IMR-90 (cell line): ENCODE data around the gene FEV. TPM values are rescaled to one million over a fixed set of nuclear protein-coding genes. Genes with fewer than 3 reads are reported as not detected.

Source experiments
- ATAC-seq: fragments of 200-7000 bp; cut with Tn5 transposase; 2 replicates; pipeline ENCODE4 v1.9.1; 2020; ENCODE audit warnings: low read depth, mild to moderate bottlenecking, moderate library complexity
- BruUV-seq: library from RNA; stranded (reverse); fragments of 400-500 nt; replicated peaks from 2 replicates; lab custom pipeline; 2021; lab: Mats Ljungman, UMichigan
- CTCF ChIA-PET: fragments of 300-600 bp; formaldehyde crosslinking; extraction: SDS; loops from one replicate; lab custom pipeline; 2021; ENCODE audit warnings: antibody characterized with exemption; lab: Yijun Ruan, JAX
- POLR2A ChIA-PET: fragments of 300-600 bp; sonication (Branson Sonifier 250); formaldehyde crosslinking; loops from one replicate; lab custom pipeline; 2022; ENCODE audit warnings: antibody characterized with exemption; ENCODE audit not compliant: unreplicated experiment; lab: Charles Lee
- DNase-seq: peaks from one replicate; pipeline ENCODE4 v3.0.0; 2013
- H2AFZ ChIP-seq: replicated peaks from 2 replicates; pipeline ENCODE3; 2013; ENCODE audit warnings: low read length, mild to moderate bottlenecking; ENCODE audit not compliant: poor library complexity
- H2AK5ac ChIP-seq: 2 replicates; pipeline ENCODE4 v1.6.1; 2013; ENCODE audit warnings: low read depth, low read length, inconsistent platforms
- H2AK9ac ChIP-seq: replicated peaks from 2 replicates; pipeline ENCODE3; 2013; ENCODE audit warnings: mild to moderate bottlenecking, low read depth, low read length, moderate library complexity; ENCODE audit not compliant: poor library complexity
- H2BK120ac ChIP-seq: 2 replicates; pipeline ENCODE4 v1.6.1; 2013; ENCODE audit warnings: low read depth, low read length, inconsistent platforms
- H2BK15ac ChIP-seq: 3 replicates; pipeline ENCODE4 v1.6.1; 2013; ENCODE audit warnings: low read depth, low read length, inconsistent platforms
- H2BK20ac ChIP-seq: 2 replicates; pipeline ENCODE4 v1.6.1; 2013; ENCODE audit warnings: low read depth, mild to moderate bottlenecking, inconsistent platforms, low read length, moderate library complexity
- H2BK5ac ChIP-seq: 2 replicates; pipeline ENCODE4 v1.6.1; 2013; ENCODE audit warnings: mild to moderate bottlenecking, low read depth, low read length, inconsistent platforms; ENCODE audit not compliant: poor library complexity, severe bottlenecking
- H3K14ac ChIP-seq: replicated peaks from 2 replicates; pipeline ENCODE4 v1.6.1; 2013; ENCODE audit warnings: low read depth, low read length, inconsistent platforms
- H3K18ac ChIP-seq: 2 replicates; pipeline ENCODE4 v1.6.1; 2013; ENCODE audit warnings: low read depth, low read length, control low read depth
- H3K23ac ChIP-seq: 2 replicates; pipeline ENCODE4 v1.6.1; 2013; ENCODE audit warnings: low read depth, low read length, inconsistent platforms
- H3K27ac ChIP-seq: 2 replicates; pipeline ENCODE4 v1.5.1; 2013; ENCODE audit warnings: mild to moderate bottlenecking, control low read depth, low read length; ENCODE audit not compliant: insufficient read depth
- H3K27me3 ChIP-seq: 2 replicates; pipeline ENCODE4 v1.6.1; 2013; ENCODE audit warnings: low read length; ENCODE audit not compliant: control insufficient read depth, insufficient read depth
- H3K36me3 ChIP-seq: 2 replicates; pipeline ENCODE4 v1.6.1; 2013; ENCODE audit warnings: low read length, mixed read lengths; ENCODE audit not compliant: control insufficient read depth, insufficient read depth
- H3K4ac ChIP-seq: 2 replicates; pipeline ENCODE4 v1.6.1; 2013; ENCODE audit warnings: low read depth, low read length, inconsistent platforms
- H3K4me1 ChIP-seq: 2 replicates; pipeline ENCODE4 v1.6.1; 2013; ENCODE audit warnings: low read length, mixed read lengths; ENCODE audit not compliant: control insufficient read depth, insufficient read depth
- H3K4me2 ChIP-seq: 2 replicates; pipeline ENCODE4 v1.6.1; 2013; ENCODE audit warnings: low read depth, mild to moderate bottlenecking, control low read depth, low read length, moderate library complexity
- H3K4me3 ChIP-seq: 2 replicates; pipeline ENCODE4 v1.5.1; 2013; ENCODE audit warnings: low read depth, mild to moderate bottlenecking, control low read depth, low read length, moderate library complexity; ENCODE audit not compliant: insufficient read depth
- H3K56ac ChIP-seq: 2 replicates; pipeline ENCODE4 v1.6.1; 2013; ENCODE audit warnings: low read length, inconsistent platforms; ENCODE audit not compliant: insufficient read depth; ENCODE audit errors: extremely low read depth
- H3K79me1 ChIP-seq, 2 experiments: 2 replicates each; pipeline ENCODE4 v1.6.1; 2013; ENCODE audit warnings: low read length in 2 of 2, inconsistent platforms in 1 of 2, low read depth in 1 of 2
- H3K9ac ChIP-seq: 2 replicates; pipeline ENCODE4 v1.6.1; 2013; ENCODE audit warnings: low read depth, low read length, control low read depth
- H3K9me1 ChIP-seq: 2 replicates; pipeline ENCODE4 v1.6.1; 2013; ENCODE audit warnings: low read length, inconsistent platforms; ENCODE audit not compliant: insufficient read depth
- H3K9me3 ChIP-seq: 2 replicates; pipeline ENCODE4 v1.6.1; 2013; ENCODE audit warnings: low read length; ENCODE audit not compliant: control insufficient read depth, insufficient read depth
- H4K20me1 ChIP-seq: 2 replicates; pipeline ENCODE4 v1.6.1; 2013; ENCODE audit warnings: low read length, inconsistent platforms; ENCODE audit not compliant: insufficient read depth
- H4K5ac ChIP-seq: 2 replicates; pipeline ENCODE4 v1.6.1; 2013; ENCODE audit warnings: mild to moderate bottlenecking, low read depth, low read length, control low read depth
- H4K8ac ChIP-seq, 2 experiments: 2 replicates each; pipeline ENCODE4 v1.6.1; 2013; ENCODE audit warnings: low read depth in 2 of 2, low read length in 2 of 2, control low read depth in 1 of 2, inconsistent platforms in 1 of 2
- H4K91ac ChIP-seq: 2 replicates; pipeline ENCODE4 v1.6.1; 2013; ENCODE audit warnings: low read depth, low read length, inconsistent platforms; ENCODE audit not compliant: insufficient read depth
- BHLHE40 ChIP-seq: fragments of 150-350 bp; IDR thresholded peaks from 2 replicates; pipeline ENCODE4 v1.6.1; 2016; ENCODE audit warnings: mild to moderate bottlenecking, low read depth, low read length
- CEBPB ChIP-seq: IDR thresholded peaks from 2 replicates; pipeline ENCODE4 v1.6.1; 2012; ENCODE audit warnings: low read depth, low read length, improper control_type of control experiment
- CHD1 ChIP-seq: IDR thresholded peaks from 2 replicates; pipeline ENCODE4 v1.6.1; 2012; ENCODE audit warnings: low read depth, low read length, improper control_type of control experiment
- CTCF ChIP-seq: conservative IDR thresholded peaks from 2 replicates; pipeline ENCODE4 v1.5.1; 2012; ENCODE audit warnings: mild to moderate bottlenecking, low read depth, low read length, improper control_type of control experiment
- FOS ChIP-seq: fragments of 150-350 bp; IDR thresholded peaks from 2 replicates; pipeline ENCODE4 v1.6.1; 2016; ENCODE audit warnings: low read depth, low read length
- MXI1 ChIP-seq: IDR thresholded peaks from 2 replicates; pipeline ENCODE4 v1.6.1; 2012; ENCODE audit warnings: low read depth, mild to moderate bottlenecking, low read length, moderate library complexity, borderline replicate concordance
- NFE2L2 ChIP-seq: fragments of 150-350 bp; IDR thresholded peaks from 2 replicates; pipeline ENCODE4 v1.6.1; 2016; ENCODE audit warnings: low read depth, mild to moderate bottlenecking, low read length
- POLR2A ChIP-seq: IDR thresholded peaks from 2 replicates; pipeline ENCODE4 v1.6.1; 2012; ENCODE audit warnings: mild to moderate bottlenecking, low read depth, low read length
- RAD21 ChIP-seq: IDR thresholded peaks from 2 replicates; pipeline ENCODE4 v1.6.1; 2012; ENCODE audit warnings: low read length, improper control_type of control experiment
- RCOR1 ChIP-seq: IDR thresholded peaks from 2 replicates; pipeline ENCODE4 v1.6.1; 2012; ENCODE audit warnings: mild to moderate bottlenecking, low read length, improper control_type of control experiment; ENCODE audit not compliant: insufficient replicate concordance
- SMC3 ChIP-seq: fragments of 150-350 bp; IDR thresholded peaks from 2 replicates; pipeline ENCODE4 v1.6.1; 2016; ENCODE audit warnings: low read depth, mild to moderate bottlenecking, antibody characterized with exemption, low read length, moderate library complexity
- WGBS, 2 experiments: methylation state at CpG; one replicate each; pipeline versions ENCODE4 v1.1.5 to v1.1.7; 2013; ENCODE audit warnings: missing lambda C conversion rate in 2 of 2; ENCODE audit not compliant: insufficient read length in 1 of 2; ENCODE audit errors: extremely low coverage in 2 of 2; 5-methylcytosine and 5-hydroxymethylcytosine counted together
- dilution Hi-C: fragments of 300-500 bp; cut with HindIII; formaldehyde crosslinking; loops from one replicate; pipeline ENCODE4 v1.14.3; 2018; ENCODE audit warnings: low sequenced_read_pairs; ENCODE audit not compliant: unreplicated experiment
- in situ Hi-C: fragments of 300-500 bp; cut with MboI; formaldehyde crosslinking; loops from 3 replicates; pipeline ENCODE4 v1.14.3; 2019; ENCODE audit warnings: low sequenced_read_pairs, inconsistent platforms, mixed read lengths
- intact Hi-C: fragments of 100-400 bp; cut with micrococcal nuclease; formaldehyde crosslinking; loops from 2 replicates; pipeline ENCODE4 v1.10.0; 2022
- polyA plus RNA-seq, 3 experiments: library from polyadenylated mRNA; depleted of rRNA; stranded (reverse); fragments of >200 nt; gene quantifications; 2 replicates each; pipeline ENCODE4 v1.2.3, GENCODE V29; 2012; ENCODE audit warnings: low replicate concordance in 1 of 3
- total RNA-seq: library from RNA; depleted of rRNA; stranded (reverse); fragments of >200 nt; gene quantifications from 2 replicates; pipeline ENCODE4 v1.2.3, GENCODE V29; 2012
- TF ChIP-seq, protein P1 (sequence below): fragments of 150-350 bp; IDR thresholded peaks from 2 replicates; pipeline ENCODE4 v1.6.1; 2017; ENCODE audit warnings: mild to moderate bottlenecking, antibody characterized with exemption, low read length, low read depth
- TF ChIP-seq, protein P2 (sequence below): fragments of 150-350 bp; IDR thresholded peaks from 2 replicates; pipeline ENCODE4 v1.6.1; 2016; ENCODE audit warnings: low read depth, mild to moderate bottlenecking, low read length, moderate library complexity, borderline replicate concordance

The FEV gene
- total and polyA plus RNA-seq, 2 of the 4 experiments (the other 2 are of a cell fraction) = not detected

- DNase-seq = no peak
- Histone ChIP-seq H3K36me3 (no peaks in the 10 kb centered on the region), H3K23ac (no peak overlapping the region), H3K56ac (no peak overlapping the region), H2BK5ac (no peak overlapping the region), H3K4me3 (no peak overlapping the region), H2BK20ac (no peak overlapping the region), H4K20me1 (no peaks in the 10 kb centered on the region), H3K14ac (no peak overlapping the region), H2AK5ac (no peak overlapping the region), H2AK9ac (no peak overlapping the region), H4K5ac (no peak overlapping the region), H3K4me2 (no peak overlapping the region), H2BK15ac (no peak overlapping the region), H3K18ac (no peak overlapping the region), H4K8ac (no peak overlapping the region), H3K4ac (no peak overlapping the region), H2AFZ (peak overlapping the region; percentile 58), H3K79me1 (no peaks in the 10 kb centered on the region), H3K9me1 (no peaks in the 10 kb centered on the region), H3K9ac (no peak overlapping the region), H2BK120ac (no peak overlapping the region), H4K91ac (no peak overlapping the region), H3K9me3 (no peaks in the 10 kb centered on the region), H3K27ac (no peak overlapping the region), H3K4me1 (no peaks in the 10 kb centered on the region), H3K27me3 (peaks cover 81% of the 10 kb centered on the region)
- intact Hi-C loops (no loop called here), dilution Hi-C loops (no loop called here), in situ Hi-C loops (no loop called here)
- TF ChIP-seq CTCF = no peak
- no peak for TF ChIP-seq CEBPB
- no peak for TF ChIP-seq NFE2L2
- no peak for TF ChIP-seq CHD1
- TF ChIP-seq POLR2A = no peak
- TF ChIP-seq RCOR1 = no peak
- TF ChIP-seq, protein P1, sequence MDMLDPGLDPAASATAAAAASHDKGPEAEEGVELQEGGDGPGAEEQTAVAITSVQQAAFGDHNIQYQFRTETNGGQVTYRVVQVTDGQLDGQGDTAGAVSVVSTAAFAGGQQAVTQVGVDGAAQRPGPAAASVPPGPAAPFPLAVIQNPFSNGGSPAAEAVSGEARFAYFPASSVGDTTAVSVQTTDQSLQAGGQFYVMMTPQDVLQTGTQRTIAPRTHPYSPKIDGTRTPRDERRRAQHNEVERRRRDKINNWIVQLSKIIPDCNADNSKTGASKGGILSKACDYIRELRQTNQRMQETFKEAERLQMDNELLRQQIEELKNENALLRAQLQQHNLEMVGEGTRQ = no peak
- TF ChIP-seq FOS = no peak
- no peak for TF ChIP-seq RAD21
- TF ChIP-seq SMC3 = no peak
- TF ChIP-seq BHLHE40 = no peak
- TF ChIP-seq MXI1 = no peak
- TF ChIP-seq, protein P2, sequence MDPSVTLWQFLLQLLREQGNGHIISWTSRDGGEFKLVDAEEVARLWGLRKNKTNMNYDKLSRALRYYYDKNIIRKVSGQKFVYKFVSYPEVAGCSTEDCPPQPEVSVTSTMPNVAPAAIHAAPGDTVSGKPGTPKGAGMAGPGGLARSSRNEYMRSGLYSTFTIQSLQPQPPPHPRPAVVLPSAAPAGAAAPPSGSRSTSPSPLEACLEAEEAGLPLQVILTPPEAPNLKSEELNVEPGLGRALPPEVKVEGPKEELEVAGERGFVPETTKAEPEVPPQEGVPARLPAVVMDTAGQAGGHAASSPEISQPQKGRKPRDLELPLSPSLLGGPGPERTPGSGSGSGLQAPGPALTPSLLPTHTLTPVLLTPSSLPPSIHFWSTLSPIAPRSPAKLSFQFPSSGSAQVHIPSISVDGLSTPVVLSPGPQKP = no peak
- no TSS peak for BruUV-seq
- no peak for ATAC-seq
- no CpG with 5 or more reads among the region's 5 CpGs for WGBS, 2 experiments
- POLR2A ChIA-PET = interaction anchor here (0.5 kb wide), 1 partner anchor 12 kb away, joined by 7 read pairs; no protein-coding TSS in a partner anchor
- CTCF ChIA-PET = no interaction called here
These were observed 37.6 kb upstream of the FEV start for GRCh38 chr2:219022616-219023015.
